A549 (cell line): ENCODE data around the gene NCAPH2. TPM values are rescaled to one million over a fixed set of nuclear protein-coding genes. Genes with fewer than 3 reads are reported as not detected.

Experiments
- ATAC-seq, 2 experiments: fragments of 200-7000 bp in 1 of 2; fragments of >200 bp in 1 of 2; cut with Nextera tagmentation in 1 of 2; cut with Tn5 transposase in 1 of 2; 3 replicates each; pipeline versions ENCODE4 v1.8.0 to v1.9.1; 2018 to 2020; ENCODE audit warnings: mild to moderate bottlenecking in 1 of 2, moderate library complexity in 1 of 2
- CTCF ChIA-PET: fragments of 300-600 bp; sonication (Branson Sonifier 250); formaldehyde crosslinking; extraction: SDS; loops from one replicate; lab custom pipeline; 2021; ENCODE audit warnings: antibody characterized with exemption, inconsistent platforms; lab: Yijun Ruan, JAX
- POLR2A ChIA-PET: fragments of 350-600 bp; formaldehyde crosslinking; extraction: SDS; loops from one replicate; lab custom pipeline; 2021; ENCODE audit warnings: antibody characterized with exemption, inconsistent platforms; lab: Yijun Ruan, JAX
- DNase-seq, 2 experiments: peaks; one replicate each; pipeline versions ENCODE4 v3.0.0 to v3.0.0-alpha.2; 2011 to 2016; ENCODE audit warnings: low read depth in 1 of 2, low spot score in 1 of 2
- FAIRE-seq: peaks from 2 replicates; lab custom pipeline; 2011; peaks lifted over from hg19 to GRCh38; lab: Jason Lieb, UNC
- H3K27ac ChIP-seq, 2 experiments: fragments of >200 bp; sonication (Bioruptor Twin); formaldehyde crosslinking; 3 replicates each; pipeline ENCODE4 v1.5.1; 2016 to 2017
- H3K4me1 ChIP-seq: fragments of >200 bp; sonication (Bioruptor Twin); formaldehyde crosslinking; 3 replicates; pipeline ENCODE4 v1.6.1; 2016
- H3K4me2 ChIP-seq: fragments of >200 bp; sonication (Bioruptor Twin); formaldehyde crosslinking; 3 replicates; pipeline ENCODE4 v1.6.1; 2016
- H3K4me3 ChIP-seq: fragments of >200 bp; sonication (Bioruptor Twin); formaldehyde crosslinking; 3 replicates; pipeline ENCODE4 v1.5.1; 2016
- H3K9me3 ChIP-seq: fragments of >200 bp; sonication (Bioruptor Twin); formaldehyde crosslinking; 3 replicates; pipeline ENCODE4 v1.6.1; 2016
- BHLHE40 ChIP-seq: IDR thresholded peaks from 2 replicates; pipeline ENCODE4 v1.6.1; 2012; ENCODE audit warnings: low read depth, low read length, inconsistent platforms
- CHD4 ChIP-seq: fragments of 200-600 bp; sonication (generic); IDR thresholded peaks from 2 replicates; pipeline ENCODE4 v1.6.1; 2016; ENCODE audit warnings: antibody characterized with exemption, mild to moderate bottlenecking, borderline replicate concordance
- EP300 ChIP-seq, 2 experiments: fragments of >200 bp; sonication (Bioruptor Twin); formaldehyde crosslinking; IDR thresholded peaks; 2 replicates in 1 of 2; 3 replicates in 1 of 2; pipeline ENCODE4 v1.6.1; 2016 to 2017
- ESRRA ChIP-seq: fragments of 150-350 bp; IDR thresholded peaks from 2 replicates; pipeline ENCODE4 v1.6.1; 2014; ENCODE audit warnings: mild to moderate bottlenecking, low read length, borderline replicate concordance
- FOSB ChIP-seq: fragments of 250-450 bp; sonication (Bioruptor Pico); IDR thresholded peaks from 2 replicates; pipeline ENCODE4 v1.5.0; 2020; ENCODE audit warnings: mild to moderate bottlenecking, moderate library complexity
- FOXS1 ChIP-seq: fragments of 250-450 bp; sonication (Bioruptor Pico); IDR thresholded peaks from 2 replicates; pipeline ENCODE4 v1.5.0; 2020; ENCODE audit warnings: mild to moderate bottlenecking, moderate library complexity
- HOXB5 ChIP-seq: fragments of 250-450 bp; sonication (Bioruptor Pico); IDR thresholded peaks from 2 replicates; pipeline ENCODE4 v1.5.0; 2020; ENCODE audit warnings: mild to moderate bottlenecking, moderate library complexity
- JUNB ChIP-seq: fragments of >200 bp; sonication (Bioruptor Twin); formaldehyde crosslinking; IDR thresholded peaks from 2 replicates; pipeline ENCODE4 v1.6.1; 2016
- KDM5A ChIP-seq: fragments of 200-600 bp; sonication (generic); IDR thresholded peaks from 2 replicates; pipeline ENCODE4 v1.6.1; 2016; ENCODE audit warnings: antibody characterized with exemption, mild to moderate bottlenecking
- NFE2L2 ChIP-seq: fragments of 150-350 bp; conservative IDR thresholded peaks from 2 replicates; pipeline ENCODE4 v1.6.1; 2014; ENCODE audit warnings: low read length
- NPAS2 ChIP-seq: fragments of 250-450 bp; sonication (Bioruptor Pico); IDR thresholded peaks from 2 replicates; pipeline ENCODE4 v1.8.0; 2022; ENCODE audit warnings: mild to moderate bottlenecking, moderate library complexity, borderline replicate concordance
- PHF8 ChIP-seq: fragments of 200-600 bp; sonication (generic); IDR thresholded peaks from 2 replicates; pipeline ENCODE4 v1.6.1; 2016; ENCODE audit warnings: low read depth, mild to moderate bottlenecking, antibody characterized with exemption, moderate library complexity, borderline replicate concordance
- SMC3 ChIP-seq: fragments of >200 bp; sonication (Bioruptor Twin); formaldehyde crosslinking; IDR thresholded peaks from 3 replicates; pipeline ENCODE4 v1.6.1; 2018; ENCODE audit warnings: inconsistent platforms
- TFCP2L1 ChIP-seq: fragments of 250-450 bp; sonication (Bioruptor Pico); IDR thresholded peaks from 2 replicates; pipeline ENCODE4 v1.5.0; 2021; ENCODE audit warnings: mild to moderate bottlenecking
- TP53 ChIP-seq: fragments of 250-450 bp; sonication (Bioruptor Pico); IDR thresholded peaks from 2 replicates; pipeline ENCODE4 v1.5.0; 2021; ENCODE audit warnings: mild to moderate bottlenecking, moderate library complexity
- ZC3H11A ChIP-seq: fragments of 450-650 bp; IDR thresholded peaks from 2 replicates; pipeline ENCODE4 v1.6.1; 2014; ENCODE audit warnings: antibody characterized with exemption, mild to moderate bottlenecking
- ZNF302 ChIP-seq: fragments of 250-450 bp; sonication (Bioruptor Pico); IDR thresholded peaks from 2 replicates; pipeline ENCODE4 v1.9.0; 2021; ENCODE audit warnings: inconsistent platforms, mild to moderate bottlenecking, moderate library complexity
- WGBS: methylation state at CpG from one replicate; pipeline ENCODE4 v1.1.6; 2017; ENCODE audit errors: missing lambda C conversion rate; 5-methylcytosine and 5-hydroxymethylcytosine counted together
- polyA plus RNA-seq, 4 experiments: library from polyadenylated mRNA; depleted of rRNA in 3 of 4; stranded (reverse); fragments of >200 nt; fragmentation: RNase III in 1 of 4; extraction: RNeasy Plus Mini Kit Qiagen cat#74134 plus additional on column Dnase treatment in 1 of 4; gene quantifications; 2 replicates in 3 of 4; 3 replicates in 1 of 4; pipeline ENCODE4 v1.2.3, GENCODE V29; 2011 to 2017
- TF ChIP-seq, protein P1 (sequence below): IDR thresholded peaks from 2 replicates; pipeline ENCODE4 v1.6.1; 2012; ENCODE audit warnings: low read depth, borderline replicate concordance
- TF ChIP-seq, protein P2 (sequence below): fragments of >200 bp; sonication (Bioruptor Twin); formaldehyde crosslinking; IDR thresholded peaks from 2 replicates; pipeline ENCODE4 v1.6.1; 2016
- TF ChIP-seq, protein P3 (sequence below): fragments of 250-450 bp; sonication (Bioruptor Pico); IDR thresholded peaks from 2 replicates; pipeline ENCODE4 v1.5.0; 2021; ENCODE audit warnings: mild to moderate bottlenecking, moderate library complexity, borderline replicate concordance
- TF ChIP-seq, protein P4 (sequence below): fragments of 200-600 bp; sonication (generic); IDR thresholded peaks from 2 replicates; pipeline ENCODE4 v1.6.1; 2016; ENCODE audit warnings: antibody characterized with exemption, mild to moderate bottlenecking, moderate library complexity
- TF ChIP-seq, protein P5 (sequence below): fragments of 450-650 bp; IDR thresholded peaks from 2 replicates; pipeline ENCODE4 v1.6.1; 2014; ENCODE audit warnings: antibody characterized with exemption

NCAPH2 gene
- polyA plus RNA-seq, 2 of the 4 experiments (the other 2 are of a cell fraction), result 14.3 to 27.7 TPM

DNA sequence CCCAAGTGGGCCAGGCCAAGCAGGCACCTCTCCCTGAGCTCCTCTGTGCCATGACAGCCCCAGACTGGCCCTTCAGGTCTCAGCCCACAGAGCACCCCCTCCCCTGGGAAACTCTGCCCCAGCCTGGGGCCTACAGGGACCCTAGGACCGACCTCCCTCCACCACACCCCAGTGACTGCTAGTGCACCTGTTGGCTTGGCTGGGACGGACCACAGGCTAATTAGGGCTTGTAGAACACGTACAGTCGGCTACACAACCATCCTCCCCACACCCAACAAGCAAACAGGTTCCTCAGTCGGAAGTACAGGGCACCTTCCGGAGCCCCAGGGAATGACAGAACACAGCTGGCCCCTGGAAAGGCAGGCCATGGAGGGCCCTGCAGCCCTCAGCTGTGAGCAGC lies 37.5 kb upstream of the NCAPH2 start:
- ChIA-PET POLR2A (no interaction called here), CTCF (interaction anchor here (0.6 to 1.1 kb wide), 2 partner anchors 95 to 150 kb away, joined by 3 to 4 read pairs; no protein-coding TSS in a partner anchor)
- H3K4me2 ChIP-seq, result no peak overlapping the region
- no peak overlapping the region for H3K4me3 ChIP-seq
- DNase-seq (no peak), FAIRE-seq (no peak), ATAC-seq (no peak)
- no peaks in the 10 kb centered on the region for H3K9me3 ChIP-seq
- TF ChIP-seq PHF8 (no peak), HOXB5 (CRISPR knock-in tag) (no peak), NFE2L2 (no peak), NPAS2 (CRISPR knock-in tag) (no peak), CHD4 (no peak), JUNB (no peak), ESRRA (no peak), TFCP2L1 (no peak), FOSB (CRISPR knock-in tag) (no peak), KDM5A (no peak), EP300 (IDR thresholded peaks at IDR 0.05) (no peak), BHLHE40 (no peak)
- TF ChIP-seq, protein P1, sequence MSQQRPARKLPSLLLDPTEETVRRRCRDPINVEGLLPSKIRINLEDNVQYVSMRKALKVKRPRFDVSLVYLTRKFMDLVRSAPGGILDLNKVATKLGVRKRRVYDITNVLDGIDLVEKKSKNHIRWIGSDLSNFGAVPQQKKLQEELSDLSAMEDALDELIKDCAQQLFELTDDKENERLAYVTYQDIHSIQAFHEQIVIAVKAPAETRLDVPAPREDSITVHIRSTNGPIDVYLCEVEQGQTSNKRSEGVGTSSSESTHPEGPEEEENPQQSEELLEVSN, result no peak
- TF ChIP-seq, protein P2, sequence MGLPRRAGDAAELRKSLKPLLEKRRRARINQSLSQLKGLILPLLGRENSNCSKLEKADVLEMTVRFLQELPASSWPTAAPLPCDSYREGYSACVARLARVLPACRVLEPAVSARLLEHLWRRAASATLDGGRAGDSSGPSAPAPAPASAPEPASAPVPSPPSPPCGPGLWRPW, result no peak
- TF ChIP-seq, protein P3, sequence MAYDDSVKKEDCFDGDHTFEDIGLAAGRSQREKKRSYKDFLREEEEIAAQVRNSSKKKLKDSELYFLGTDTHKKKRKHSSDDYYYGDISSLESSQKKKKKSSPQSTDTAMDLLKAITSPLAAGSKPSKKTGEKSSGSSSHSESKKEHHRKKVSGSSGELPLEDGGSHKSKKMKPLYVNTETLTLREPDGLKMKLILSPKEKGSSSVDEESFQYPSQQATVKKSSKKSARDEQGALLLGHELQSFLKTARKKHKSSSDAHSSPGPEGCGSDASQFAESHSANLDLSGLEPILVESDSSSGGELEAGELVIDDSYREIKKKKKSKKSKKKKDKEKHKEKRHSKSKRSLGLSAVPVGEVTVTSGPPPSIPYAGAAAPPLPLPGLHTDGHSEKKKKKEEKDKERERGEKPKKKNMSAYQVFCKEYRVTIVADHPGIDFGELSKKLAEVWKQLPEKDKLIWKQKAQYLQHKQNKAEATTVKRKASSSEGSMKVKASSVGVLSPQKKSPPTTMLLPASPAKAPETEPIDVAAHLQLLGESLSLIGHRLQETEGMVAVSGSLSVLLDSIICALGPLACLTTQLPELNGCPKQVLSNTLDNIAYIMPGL (CRISPR knock-in tag), result no peak
- TF ChIP-seq, protein P4, sequence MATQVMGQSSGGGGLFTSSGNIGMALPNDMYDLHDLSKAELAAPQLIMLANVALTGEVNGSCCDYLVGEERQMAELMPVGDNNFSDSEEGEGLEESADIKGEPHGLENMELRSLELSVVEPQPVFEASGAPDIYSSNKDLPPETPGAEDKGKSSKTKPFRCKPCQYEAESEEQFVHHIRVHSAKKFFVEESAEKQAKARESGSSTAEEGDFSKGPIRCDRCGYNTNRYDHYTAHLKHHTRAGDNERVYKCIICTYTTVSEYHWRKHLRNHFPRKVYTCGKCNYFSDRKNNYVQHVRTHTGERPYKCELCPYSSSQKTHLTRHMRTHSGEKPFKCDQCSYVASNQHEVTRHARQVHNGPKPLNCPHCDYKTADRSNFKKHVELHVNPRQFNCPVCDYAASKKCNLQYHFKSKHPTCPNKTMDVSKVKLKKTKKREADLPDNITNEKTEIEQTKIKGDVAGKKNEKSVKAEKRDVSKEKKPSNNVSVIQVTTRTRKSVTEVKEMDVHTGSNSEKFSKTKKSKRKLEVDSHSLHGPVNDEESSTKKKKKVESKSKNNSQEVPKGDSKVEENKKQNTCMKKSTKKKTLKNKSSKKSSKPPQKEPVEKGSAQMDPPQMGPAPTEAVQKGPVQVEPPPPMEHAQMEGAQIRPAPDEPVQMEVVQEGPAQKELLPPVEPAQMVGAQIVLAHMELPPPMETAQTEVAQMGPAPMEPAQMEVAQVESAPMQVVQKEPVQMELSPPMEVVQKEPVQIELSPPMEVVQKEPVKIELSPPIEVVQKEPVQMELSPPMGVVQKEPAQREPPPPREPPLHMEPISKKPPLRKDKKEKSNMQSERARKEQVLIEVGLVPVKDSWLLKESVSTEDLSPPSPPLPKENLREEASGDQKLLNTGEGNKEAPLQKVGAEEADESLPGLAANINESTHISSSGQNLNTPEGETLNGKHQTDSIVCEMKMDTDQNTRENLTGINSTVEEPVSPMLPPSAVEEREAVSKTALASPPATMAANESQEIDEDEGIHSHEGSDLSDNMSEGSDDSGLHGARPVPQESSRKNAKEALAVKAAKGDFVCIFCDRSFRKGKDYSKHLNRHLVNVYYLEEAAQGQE, result no peak
- TF ChIP-seq, protein P5, sequence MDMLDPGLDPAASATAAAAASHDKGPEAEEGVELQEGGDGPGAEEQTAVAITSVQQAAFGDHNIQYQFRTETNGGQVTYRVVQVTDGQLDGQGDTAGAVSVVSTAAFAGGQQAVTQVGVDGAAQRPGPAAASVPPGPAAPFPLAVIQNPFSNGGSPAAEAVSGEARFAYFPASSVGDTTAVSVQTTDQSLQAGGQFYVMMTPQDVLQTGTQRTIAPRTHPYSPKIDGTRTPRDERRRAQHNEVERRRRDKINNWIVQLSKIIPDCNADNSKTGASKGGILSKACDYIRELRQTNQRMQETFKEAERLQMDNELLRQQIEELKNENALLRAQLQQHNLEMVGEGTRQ, result no peak
- no peak overlapping the region for H3K27ac ChIP-seq
- peaks cover 16% of the 10 kb centered on the region; the same call in 1 of the 3 replicates for H3K4me1 ChIP-seq
- WGBS, result 94% methylated on average over 4 of the region's 6 CpGs

DNA sequence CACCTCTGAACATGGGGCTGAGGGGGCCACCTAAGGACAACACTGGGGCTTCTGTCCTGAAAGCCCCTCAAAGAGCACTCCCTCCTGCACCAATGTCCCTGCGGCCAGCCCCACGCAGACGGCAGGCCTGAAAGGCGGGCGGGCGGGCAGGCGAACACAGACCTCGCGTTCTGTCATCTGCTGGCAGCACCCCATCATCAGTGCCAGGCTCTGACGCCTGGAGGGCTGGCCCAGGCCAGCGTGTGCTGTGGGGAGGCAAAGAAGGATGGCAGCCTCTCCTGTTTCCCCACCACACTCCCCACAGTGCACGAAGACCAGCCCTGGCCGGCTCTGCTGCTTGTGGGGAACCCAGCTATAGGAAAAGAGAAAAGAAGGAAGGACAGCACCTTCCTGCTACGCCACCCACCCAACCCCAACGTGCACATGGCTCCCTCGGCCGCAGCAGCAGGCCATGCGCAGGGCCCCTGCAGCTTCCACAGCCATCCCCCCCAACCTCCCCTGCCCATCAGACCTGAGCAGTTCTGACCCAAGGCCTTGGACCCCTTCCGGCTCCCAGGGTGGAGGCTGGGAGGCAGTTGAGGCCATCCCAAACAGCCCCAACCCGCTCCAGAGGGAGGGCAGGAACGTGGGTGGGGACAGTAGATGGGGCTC lies 36.7 kb upstream of the NCAPH2 start:
- 95% methylated on average over 11 of the region's 21 CpGs for WGBS
- DNase-seq (no peak), FAIRE-seq (no peak), ATAC-seq (no peak)
- Histone ChIP-seq H3K27ac (no peak overlapping the region), H3K9me3 (no peaks in the 10 kb centered on the region), H3K4me2 (no peak overlapping the region), H3K4me3 (no peak overlapping the region), H3K4me1 (peaks cover 16% of the 10 kb centered on the region; the same call in 1 of the 3 replicates)
- ChIA-PET POLR2A (interaction anchor here (0.6 kb wide), 1 partner anchor 20 kb away, joined by 6 read pairs; no protein-coding TSS in a partner anchor), CTCF (interaction anchor here (1.1 kb wide), 1 partner anchor 27 kb away, joined by 3 read pairs; no protein-coding TSS in a partner anchor)
- TF ChIP-seq KDM5A (no peak), ZNF302 (CRISPR knock-in tag) (no peak), ZC3H11A (no peak), NFE2L2 (no peak), JUNB (no peak), TP53 (no peak), FOXS1 (no peak), SMC3 (no peak)
- TF ChIP-seq, protein P1, result no peak
